ENCODE data around the gene C2orf92. TPM values are rescaled to one million over a fixed set of nuclear protein-coding genes. Genes with fewer than 3 reads are reported as not detected.
"Not testable (repeated sequence)": the region's sequence is repeated elsewhere in the genome, so short reads cannot be mapped to it uniquely, and the experiment has no call there.

Gene C2orf92
- total RNA-seq, 1 experiment from 2014 or later = 10.2 TPM

DNA sequence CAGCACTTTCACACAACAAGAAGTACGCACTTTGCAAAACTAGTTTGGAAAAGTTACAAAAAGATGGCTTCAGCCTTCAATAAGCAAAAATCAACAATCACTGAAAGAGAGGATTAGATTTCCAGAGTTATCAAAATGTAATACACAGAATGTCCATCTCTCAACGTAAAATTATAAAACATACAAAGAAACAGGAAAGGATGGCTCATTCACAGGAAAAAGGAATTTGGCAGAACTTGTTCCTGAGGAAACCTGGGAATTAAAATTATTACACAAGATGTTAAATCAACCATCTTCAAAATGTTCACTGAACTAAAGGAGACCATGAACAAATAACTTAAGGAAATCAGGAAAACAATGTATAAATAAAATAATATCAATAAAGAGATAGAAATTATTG lies 8.0 kb downstream of the C2orf92 start:
- intact Hi-C loops (cut with micrococcal nuclease; ENCODE audit: unreplicated experiment) = no loop called here
- ChIA-PET CTCF (interaction anchor here (0.6 kb wide), 1 partner anchor 13 kb away, joined by 4 read pairs; the partner anchor contains the start of gene ACTR1B), POLR2A (no interaction called here)
- Mint-ChIP-seq H3K9me3 (ENCODE audit: unreplicated experiment) (no peaks in the 10 kb centered on the region), H3K27me3 (ENCODE audit: insufficient read depth, unreplicated experiment) (no peaks in the 10 kb centered on the region), H3K4me1 (ENCODE audit: low read depth, unreplicated experiment) (no peaks in the 10 kb centered on the region), H3K36me3 (ENCODE audit: insufficient read depth, unreplicated experiment) (no peaks in the 10 kb centered on the region), H3K4me3 (ENCODE audit: unreplicated experiment) (no peak overlapping the region), H3K27ac (ENCODE audit: unreplicated experiment) (no peak overlapping the region)
- H3K36me3 ChIP-seq (ENCODE audit: control insufficient read depth, insufficient read depth, low read length) = no peaks in the 10 kb centered on the region
- H3K4me1 ChIP-seq = peaks cover 6% of the 10 kb centered on the region
- TF ChIP-seq, protein P1, sequence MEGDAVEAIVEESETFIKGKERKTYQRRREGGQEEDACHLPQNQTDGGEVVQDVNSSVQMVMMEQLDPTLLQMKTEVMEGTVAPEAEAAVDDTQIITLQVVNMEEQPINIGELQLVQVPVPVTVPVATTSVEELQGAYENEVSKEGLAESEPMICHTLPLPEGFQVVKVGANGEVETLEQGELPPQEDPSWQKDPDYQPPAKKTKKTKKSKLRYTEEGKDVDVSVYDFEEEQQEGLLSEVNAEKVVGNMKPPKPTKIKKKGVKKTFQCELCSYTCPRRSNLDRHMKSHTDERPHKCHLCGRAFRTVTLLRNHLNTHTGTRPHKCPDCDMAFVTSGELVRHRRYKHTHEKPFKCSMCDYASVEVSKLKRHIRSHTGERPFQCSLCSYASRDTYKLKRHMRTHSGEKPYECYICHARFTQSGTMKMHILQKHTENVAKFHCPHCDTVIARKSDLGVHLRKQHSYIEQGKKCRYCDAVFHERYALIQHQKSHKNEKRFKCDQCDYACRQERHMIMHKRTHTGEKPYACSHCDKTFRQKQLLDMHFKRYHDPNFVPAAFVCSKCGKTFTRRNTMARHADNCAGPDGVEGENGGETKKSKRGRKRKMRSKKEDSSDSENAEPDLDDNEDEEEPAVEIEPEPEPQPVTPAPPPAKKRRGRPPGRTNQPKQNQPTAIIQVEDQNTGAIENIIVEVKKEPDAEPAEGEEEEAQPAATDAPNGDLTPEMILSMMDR (IDR thresholded peaks at IDR 0.05; ENCODE audit: insufficient read depth in 1 of 2, low read depth in 1 of 2, low read length in 1 of 2, severe bottlenecking in 1 of 2, unreplicated experiment in 1 of 2) = no peak
- H3K9me3 ChIP-seq = no peaks in the 10 kb centered on the region; the same call in 1 of the 2 replicates
- BruUV-seq (replicated peaks) = no TSS peak
- DNase-seq = no peak
- no peak overlapping the region for H3K4me3 ChIP-seq (ENCODE audit: low read depth, low read length)
- no peaks in the 10 kb centered on the region for H3K27me3 ChIP-seq (replicated peaks; ENCODE audit: control insufficient read depth, insufficient read depth, low read length)

DNA sequence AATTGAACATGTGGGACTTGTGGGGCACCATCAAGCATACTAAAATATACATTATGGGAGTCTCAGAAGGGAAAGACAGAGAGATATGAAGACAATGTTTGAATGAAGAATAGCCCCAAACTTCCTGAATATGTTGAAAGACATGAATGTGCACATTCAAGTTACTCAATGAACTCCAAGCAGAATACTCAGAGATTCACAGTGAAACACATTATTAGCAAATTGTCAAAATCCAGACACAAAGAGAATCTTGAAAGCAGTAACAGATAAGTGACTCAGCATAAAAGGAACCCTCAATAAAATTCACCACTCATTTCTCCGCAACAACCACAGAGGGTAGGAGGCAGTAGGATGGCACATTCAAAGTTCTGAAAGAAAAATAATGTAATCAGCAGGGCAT lies 8.8 kb downstream of the C2orf92 start:
- Histone ChIP-seq H3K4me1 (peaks cover 6% of the 10 kb centered on the region), H3K36me3 (ENCODE audit: control insufficient read depth, insufficient read depth, low read length) (no peaks in the 10 kb centered on the region), H3K27me3 (replicated peaks; ENCODE audit: control insufficient read depth, insufficient read depth, low read length) (no peaks in the 10 kb centered on the region), H3K4me3 (ENCODE audit: low read depth, low read length) (no peak overlapping the region), H3K9me3 (no peaks in the 10 kb centered on the region; the same call in 1 of the 2 replicates)
- BruUV-seq (replicated peaks) = no TSS peak
- Mint-ChIP-seq H3K4me3 (ENCODE audit: unreplicated experiment) (no peak overlapping the region), H3K36me3 (ENCODE audit: insufficient read depth, unreplicated experiment) (no peaks in the 10 kb centered on the region), H3K27me3 (ENCODE audit: insufficient read depth, unreplicated experiment) (no peaks in the 10 kb centered on the region), H3K27ac (ENCODE audit: unreplicated experiment) (no peak overlapping the region), H3K9me3 (ENCODE audit: unreplicated experiment) (no peaks in the 10 kb centered on the region), H3K4me1 (ENCODE audit: low read depth, unreplicated experiment) (no peaks in the 10 kb centered on the region)
- DNase-seq = no peak
- CTCF ChIA-PET = no interaction called here
- intact Hi-C loops (cut with micrococcal nuclease; ENCODE audit: unreplicated experiment) = no loop called here
- TF ChIP-seq, protein P1 (IDR thresholded peaks at IDR 0.05; ENCODE audit: insufficient read depth in 1 of 2, low read depth in 1 of 2, low read length in 1 of 2, severe bottlenecking in 1 of 2, unreplicated experiment in 1 of 2) = no peak
- POLR2A ChIA-PET = no interaction called here

DNA sequence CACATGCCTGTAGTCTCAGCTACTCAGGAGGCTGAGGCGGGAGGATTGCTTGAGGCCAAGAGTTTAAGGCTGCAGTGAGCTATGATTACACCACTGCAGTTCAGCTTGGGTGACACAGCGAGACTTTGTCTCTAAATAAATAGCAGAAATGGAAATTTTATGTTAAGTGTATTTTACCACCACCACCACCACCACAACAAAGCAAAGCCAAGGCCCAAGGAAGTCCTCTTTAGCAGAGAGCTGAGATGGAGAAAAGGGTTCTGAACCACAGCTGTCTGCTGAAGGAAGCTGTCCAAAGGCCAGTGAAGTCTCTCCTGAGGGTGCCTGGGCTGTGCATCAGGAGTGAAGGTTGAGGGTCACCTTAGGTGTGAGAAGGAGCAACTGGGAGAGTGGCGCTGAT lies 17.7 kb downstream of the C2orf92 start:
- H3K4me3 ChIP-seq (ENCODE audit: low read depth, low read length); H3K27me3 ChIP-seq (replicated peaks; ENCODE audit: control insufficient read depth, insufficient read depth, low read length); H3K4me3 Mint-ChIP-seq (ENCODE audit: unreplicated experiment); H3K4me1 ChIP-seq; H3K27ac Mint-ChIP-seq (ENCODE audit: unreplicated experiment); POLR2A ChIA-PET; H3K36me3 Mint-ChIP-seq (ENCODE audit: insufficient read depth, unreplicated experiment); intact Hi-C loops (cut with micrococcal nuclease; ENCODE audit: unreplicated experiment); H3K27me3 Mint-ChIP-seq (ENCODE audit: insufficient read depth, unreplicated experiment); H3K9me3 Mint-ChIP-seq (ENCODE audit: unreplicated experiment); H3K4me1 Mint-ChIP-seq (ENCODE audit: low read depth, unreplicated experiment); DNase-seq; H3K9me3 ChIP-seq; BruUV-seq (replicated peaks); H3K36me3 ChIP-seq (ENCODE audit: control insufficient read depth, insufficient read depth, low read length): not testable (repeated sequence)
- CTCF ChIA-PET = interaction anchor here (2.1 kb wide), 1 partner anchor 23 kb away, joined by 4 read pairs; the partner anchor contains the start of gene ACTR1B

Data from Caco-2 (cell line).